WTC11 (cell line): ENCODE measurements around the gene WBP2NL.

Experiments
- GABPB1 ChIP-seq: sonication (generic); formaldehyde crosslinking; IDR thresholded peaks from 2 replicates; pipeline ENCODE4 v1.8.1; 2023; ENCODE audit warnings: mild to moderate bottlenecking, missing genetic modification reagents
- ZNF263 ChIP-seq: sonication (generic); formaldehyde crosslinking; IDR thresholded peaks from 2 replicates; pipeline ENCODE4 v1.8.1; 2022; ENCODE audit warnings: low read depth, mild to moderate bottlenecking, moderate library complexity, missing genetic modification reagents
- ZNF423 ChIP-seq: fragments of 250-450 bp; sonication (Bioruptor Pico); IDR thresholded peaks from 2 replicates; pipeline ENCODE4 v2.1.2; 2022; ENCODE audit warnings: mild to moderate bottlenecking, moderate library complexity

- no peak for TF ChIP-seq ZNF263 (CRISPR knock-in tag)
- no peak for TF ChIP-seq ZNF423 (CRISPR knock-in tag)
- no peak for TF ChIP-seq GABPB1 (CRISPR knock-in tag)
Observed at GRCh38 chr22:41983513-41984405, 14.8 kb upstream of the WBP2NL start.
